WTC11 (cell line): ENCODE results near the gene FMNL2. TPM values are rescaled to one million over a fixed set of nuclear protein-coding genes. Genes with fewer than 3 reads are reported as not detected.

Experiments
- ATAC-seq: fragments of 200-7000 bp; cut with Tn5 transposase; 2 replicates; pipeline ENCODE4 v1.10.0; 2021; ENCODE audit warnings: mild to moderate bottlenecking, moderate library complexity
- CTCF ChIA-PET: fragments of 300-600 bp; sonication (Branson Sonifier 250); formaldehyde crosslinking; loops from one replicate; lab custom pipeline; 2021; ENCODE audit warnings: antibody characterized with exemption; lab: Charles Lee
- POLR2A ChIA-PET: fragments of 350-600 bp; sonication (Branson Sonifier 250); formaldehyde crosslinking; loops from one replicate; lab custom pipeline; 2021; ENCODE audit warnings: antibody characterized with exemption; lab: Charles Lee
- DNase-seq: peaks from one replicate; pipeline ENCODE4 v3.0.0; 2021; ENCODE audit warnings: low spot score
- H3K27ac Mint-ChIP-seq: 2 replicates; pipeline ENCODE4 v1.8.0; 2021; ENCODE audit warnings: mixed read lengths
- H3K27me3 Mint-ChIP-seq: 2 replicates; pipeline ENCODE4 v1.8.0; 2021; ENCODE audit warnings: low read depth, mild to moderate bottlenecking, moderate library complexity, mixed read lengths
- H3K36me3 Mint-ChIP-seq: 2 replicates; pipeline ENCODE4 v1.8.0; 2021; ENCODE audit warnings: mixed read lengths
- H3K4me1 Mint-ChIP-seq: 2 replicates; pipeline ENCODE4 v1.8.0; 2022; ENCODE audit warnings: mixed read lengths
- H3K4me3 Mint-ChIP-seq: 2 replicates; pipeline ENCODE4 v1.8.0; 2021; ENCODE audit warnings: mild to moderate bottlenecking, moderate library complexity, mixed read lengths
- H3K9me3 Mint-ChIP-seq: 2 replicates; pipeline ENCODE4 v1.8.0; 2021; ENCODE audit warnings: mixed read lengths
- ATF1 ChIP-seq: sonication (generic); formaldehyde crosslinking; IDR thresholded peaks from 2 replicates; pipeline ENCODE4 v1.8.1; 2023; ENCODE audit warnings: mild to moderate bottlenecking, moderate library complexity, missing genetic modification reagents
- CREB1 ChIP-seq: sonication (generic); formaldehyde crosslinking; IDR thresholded peaks from 2 replicates; pipeline ENCODE4 v1.8.0; 2023; ENCODE audit warnings: mild to moderate bottlenecking, missing genetic modification reagents
- CREM ChIP-seq: sonication (generic); formaldehyde crosslinking; IDR thresholded peaks from 2 replicates; pipeline ENCODE4 v1.8.1; 2022; ENCODE audit warnings: mild to moderate bottlenecking, missing genetic modification reagents, moderate library complexity
- GABPB1 ChIP-seq: sonication (generic); formaldehyde crosslinking; IDR thresholded peaks from 2 replicates; pipeline ENCODE4 v1.8.1; 2023; ENCODE audit warnings: mild to moderate bottlenecking, missing genetic modification reagents
- IRF1 ChIP-seq: sonication (generic); formaldehyde crosslinking; IDR thresholded peaks from 2 replicates; pipeline ENCODE4 v1.8.0; 2023; ENCODE audit warnings: missing genetic modification reagents
- IRF2 ChIP-seq: sonication (generic); formaldehyde crosslinking; IDR thresholded peaks from 2 replicates; pipeline ENCODE4 v1.8.0; 2022; ENCODE audit warnings: low read depth, missing genetic modification reagents, borderline replicate concordance
- NFE2L1 ChIP-seq: sonication (generic); formaldehyde crosslinking; IDR thresholded peaks from 2 replicates; pipeline ENCODE4 v1.8.1; 2023; ENCODE audit warnings: missing genetic modification reagents
- NR1H2 ChIP-seq: sonication (generic); formaldehyde crosslinking; IDR thresholded peaks from 2 replicates; pipeline ENCODE4 v1.9.0; 2021; ENCODE audit warnings: mild to moderate bottlenecking, moderate library complexity, missing genetic modification reagents
- RORB ChIP-seq: fragments of 250-450 bp; sonication (Bioruptor Pico); IDR thresholded peaks from 2 replicates; pipeline ENCODE4 v1.9.0; 2021; ENCODE audit warnings: mild to moderate bottlenecking
- SMAD3 ChIP-seq: sonication (generic); formaldehyde crosslinking; IDR thresholded peaks from 2 replicates; pipeline ENCODE4 v1.8.0; 2022; ENCODE audit warnings: missing genetic modification reagents, mild to moderate bottlenecking, borderline replicate concordance
- TCF7 ChIP-seq: sonication (generic); formaldehyde crosslinking; IDR thresholded peaks from 2 replicates; pipeline ENCODE4 v1.8.0; 2022; ENCODE audit warnings: mild to moderate bottlenecking, low read depth, missing genetic modification reagents, moderate library complexity
- TEAD1 ChIP-seq: sonication (generic); formaldehyde crosslinking; IDR thresholded peaks from 2 replicates; pipeline ENCODE4 v1.8.0; 2022; ENCODE audit warnings: mild to moderate bottlenecking, missing genetic modification reagents
- TEAD4 ChIP-seq: sonication (generic); formaldehyde crosslinking; IDR thresholded peaks from 2 replicates; pipeline ENCODE4 v1.8.0; 2022; ENCODE audit warnings: mild to moderate bottlenecking, missing genetic modification reagents
- TP53 ChIP-seq: sonication (generic); formaldehyde crosslinking; IDR thresholded peaks from 2 replicates; pipeline ENCODE4 v1.8.1; 2023; ENCODE audit warnings: mild to moderate bottlenecking, missing genetic modification reagents
- ZNF121 ChIP-seq: sonication (generic); formaldehyde crosslinking; IDR thresholded peaks from 2 replicates; pipeline ENCODE4 v1.8.0; 2023; ENCODE audit warnings: missing genetic modification reagents
- ZNF138 ChIP-seq: sonication (generic); formaldehyde crosslinking; conservative IDR thresholded peaks from 2 replicates; pipeline ENCODE4 v1.8.1; 2022; ENCODE audit warnings: mild to moderate bottlenecking, moderate library complexity, missing genetic modification reagents
- ZNF232 ChIP-seq: sonication (generic); formaldehyde crosslinking; IDR thresholded peaks from 2 replicates; pipeline ENCODE4 v1.8.0; 2022; ENCODE audit warnings: mild to moderate bottlenecking, missing genetic modification reagents
- ZNF416 ChIP-seq: fragments of 250-450 bp; sonication (Bioruptor Pico); IDR thresholded peaks from 2 replicates; pipeline ENCODE4 v1.9.0; 2021; ENCODE audit warnings: mild to moderate bottlenecking, inconsistent platforms
- ZNF671 ChIP-seq: fragments of 250-450 bp; sonication (Bioruptor Pico); IDR thresholded peaks from 2 replicates; pipeline ENCODE4 v1.8.0; 2021; ENCODE audit warnings: mild to moderate bottlenecking
- total RNA-seq: library from RNA; stranded (reverse); gene quantifications from 3 replicates; pipeline ENCODE4 v1.2.3, GENCODE V29; 2021
- TF ChIP-seq, protein P1 (sequence below): fragments of 250-450 bp; sonication (Bioruptor Pico); IDR thresholded peaks from 2 replicates; pipeline ENCODE4 v2.1.2; 2022; ENCODE audit warnings: mild to moderate bottlenecking, moderate library complexity
- TF ChIP-seq, protein P2 (sequence below): sonication (generic); formaldehyde crosslinking; IDR thresholded peaks from 2 replicates; pipeline ENCODE4 v1.8.0; 2022; ENCODE audit warnings: mild to moderate bottlenecking, missing genetic modification reagents
- TF ChIP-seq, protein P3 (sequence below): sonication (generic); formaldehyde crosslinking; IDR thresholded peaks from 2 replicates; pipeline ENCODE4 v1.8.0; 2023; ENCODE audit warnings: mild to moderate bottlenecking, missing genetic modification reagents
- TF ChIP-seq, protein P4 (sequence below): fragments of 250-450 bp; sonication (Bioruptor Pico); IDR thresholded peaks from 2 replicates; pipeline ENCODE4 v1.8.0; 2021; ENCODE audit warnings: mild to moderate bottlenecking
- TF ChIP-seq, protein P5 (sequence below): fragments of 250-450 bp; sonication (Bioruptor Pico); IDR thresholded peaks from 2 replicates; pipeline ENCODE4 v1.9.0; 2021; ENCODE audit warnings: mild to moderate bottlenecking

Gene FMNL2
- total RNA-seq, 1 experiment from 2014 or later = 43.0 TPM

- Mint-ChIP-seq H3K4me1 (peaks cover 85% of the 10 kb centered on the region), H3K27ac (no peak overlapping the region; the same call in 1 of the 2 replicates), H3K36me3 (no peaks in the 10 kb centered on the region)
These were observed 73.3 kb downstream of the FMNL2 start for GRCh38 chr2:152408254-152408653.

DNA sequence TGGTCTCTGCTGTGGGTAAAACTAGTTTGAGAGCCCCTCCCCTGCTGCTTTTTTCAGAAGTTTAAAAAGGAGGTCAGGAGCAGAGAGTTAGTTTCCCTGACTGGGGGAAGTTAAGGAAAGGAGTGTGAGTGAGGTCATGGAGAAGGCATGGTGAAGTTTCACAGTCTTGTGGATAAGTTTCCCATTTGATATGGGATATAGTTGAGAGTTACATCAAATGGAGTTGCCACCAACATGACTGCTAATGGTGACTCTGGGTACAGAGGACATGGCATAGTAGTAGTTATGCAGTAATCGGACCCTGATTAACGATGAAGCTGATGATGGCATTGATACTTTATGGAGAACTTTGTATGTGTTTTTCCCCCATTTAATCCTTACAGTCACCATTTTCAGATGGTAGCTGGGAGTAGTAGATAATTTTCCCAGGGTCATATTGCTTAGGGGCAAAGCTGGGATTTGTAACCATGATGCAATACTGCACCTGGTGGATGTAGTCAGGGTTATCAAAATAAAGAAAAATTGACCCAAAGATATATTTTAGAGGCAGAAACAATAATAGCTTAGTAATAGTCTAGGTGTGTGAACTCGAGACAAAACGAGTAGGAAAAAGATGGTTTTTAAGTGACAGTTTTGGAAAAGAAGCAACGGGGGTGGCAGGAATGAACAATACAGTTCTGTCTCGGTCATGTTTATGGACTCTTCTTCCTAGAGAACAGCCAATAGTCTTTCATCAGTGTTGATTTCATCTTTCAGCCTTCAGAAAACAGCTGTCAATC, 74.6 kb downstream of the FMNL2 start:
- Mint-ChIP-seq H3K36me3 (no peaks in the 10 kb centered on the region), H3K4me1 (peaks cover 87% of the 10 kb centered on the region), H3K4me3 (no peak overlapping the region), H3K27ac (no peak overlapping the region), H3K27me3 (no peaks in the 10 kb centered on the region), H3K9me3 (no peaks in the 10 kb centered on the region)
- TF ChIP-seq GABPB1 (CRISPR knock-in tag) (peak; percentile 90), ATF1 (CRISPR knock-in tag) (no peak)
- TF ChIP-seq, protein P1, sequence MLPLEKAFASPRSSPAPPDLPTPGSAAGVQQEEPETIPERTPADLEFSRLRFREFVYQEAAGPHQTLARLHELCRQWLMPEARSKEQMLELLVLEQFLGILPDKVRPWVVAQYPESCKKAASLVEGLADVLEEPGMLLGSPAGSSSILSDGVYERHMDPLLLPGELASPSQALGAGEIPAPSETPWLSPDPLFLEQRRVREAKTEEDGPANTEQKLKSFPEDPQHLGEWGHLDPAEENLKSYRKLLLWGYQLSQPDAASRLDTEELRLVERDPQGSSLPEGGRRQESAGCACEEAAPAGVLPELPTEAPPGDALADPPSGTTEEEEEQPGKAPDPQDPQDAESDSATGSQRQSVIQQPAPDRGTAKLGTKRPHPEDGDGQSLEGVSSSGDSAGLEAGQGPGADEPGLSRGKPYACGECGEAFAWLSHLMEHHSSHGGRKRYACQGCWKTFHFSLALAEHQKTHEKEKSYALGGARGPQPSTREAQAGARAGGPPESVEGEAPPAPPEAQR (CRISPR knock-in tag) = no peak
- ATAC-seq (no peak), DNase-seq (no peak)
- POLR2A ChIA-PET = interaction anchor here (1.0 kb wide), 1 partner anchor 14 kb away, joined by 3 read pairs; no protein-coding TSS in a partner anchor
- CTCF ChIA-PET = no interaction called here

More at GRCh38 chr2:152408254-152408653, 73.3 kb downstream of the FMNL2 start:
- Mint-ChIP-seq H3K9me3 (no peaks in the 10 kb centered on the region), H3K4me3 (no peak overlapping the region), H3K27me3 (no peaks in the 10 kb centered on the region)
- CTCF ChIA-PET = interaction anchor here (1.7 kb wide), 1 partner anchor 12 kb away, joined by 5 read pairs; no protein-coding TSS in a partner anchor
- TF ChIP-seq ZNF671 (CRISPR knock-in tag) = no peak
- TF ChIP-seq ATF1 (CRISPR knock-in tag) = no peak
- TF ChIP-seq ZNF138 (CRISPR knock-in tag) = no peak
- no peak for TF ChIP-seq ZNF416 (CRISPR knock-in tag)
- no peak for TF ChIP-seq TEAD4 (CRISPR knock-in tag)
- TF ChIP-seq ZNF121 = no peak
- TF ChIP-seq CREM (CRISPR knock-in tag) = no peak
- TF ChIP-seq IRF2 = no peak
- no peak for TF ChIP-seq TCF7 (CRISPR knock-in tag)
- TF ChIP-seq, protein P2, sequence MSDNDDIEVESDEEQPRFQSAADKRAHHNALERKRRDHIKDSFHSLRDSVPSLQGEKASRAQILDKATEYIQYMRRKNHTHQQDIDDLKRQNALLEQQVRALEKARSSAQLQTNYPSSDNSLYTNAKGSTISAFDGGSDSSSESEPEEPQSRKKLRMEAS (CRISPR knock-in tag) = no peak
- TF ChIP-seq, protein P3, sequence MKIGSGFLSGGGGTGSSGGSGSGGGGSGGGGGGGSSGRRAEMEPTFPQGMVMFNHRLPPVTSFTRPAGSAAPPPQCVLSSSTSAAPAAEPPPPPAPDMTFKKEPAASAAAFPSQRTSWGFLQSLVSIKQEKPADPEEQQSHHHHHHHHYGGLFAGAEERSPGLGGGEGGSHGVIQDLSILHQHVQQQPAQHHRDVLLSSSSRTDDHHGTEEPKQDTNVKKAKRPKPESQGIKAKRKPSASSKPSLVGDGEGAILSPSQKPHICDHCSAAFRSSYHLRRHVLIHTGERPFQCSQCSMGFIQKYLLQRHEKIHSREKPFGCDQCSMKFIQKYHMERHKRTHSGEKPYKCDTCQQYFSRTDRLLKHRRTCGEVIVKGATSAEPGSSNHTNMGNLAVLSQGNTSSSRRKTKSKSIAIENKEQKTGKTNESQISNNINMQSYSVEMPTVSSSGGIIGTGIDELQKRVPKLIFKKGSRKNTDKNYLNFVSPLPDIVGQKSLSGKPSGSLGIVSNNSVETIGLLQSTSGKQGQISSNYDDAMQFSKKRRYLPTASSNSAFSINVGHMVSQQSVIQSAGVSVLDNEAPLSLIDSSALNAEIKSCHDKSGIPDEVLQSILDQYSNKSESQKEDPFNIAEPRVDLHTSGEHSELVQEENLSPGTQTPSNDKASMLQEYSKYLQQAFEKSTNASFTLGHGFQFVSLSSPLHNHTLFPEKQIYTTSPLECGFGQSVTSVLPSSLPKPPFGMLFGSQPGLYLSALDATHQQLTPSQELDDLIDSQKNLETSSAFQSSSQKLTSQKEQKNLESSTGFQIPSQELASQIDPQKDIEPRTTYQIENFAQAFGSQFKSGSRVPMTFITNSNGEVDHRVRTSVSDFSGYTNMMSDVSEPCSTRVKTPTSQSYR (CRISPR knock-in tag) = no peak
- TF ChIP-seq TP53 = no peak
- TF ChIP-seq, protein P1 (CRISPR knock-in tag) = no peak
- POLR2A ChIA-PET = no interaction called here
- ATAC-seq = no peak
- no peak for DNase-seq

- H3K27ac Mint-ChIP-seq = no peak overlapping the region
- DNase-seq (no peak), ATAC-seq (no peak)
- no peaks in the 10 kb centered on the region for H3K27me3 Mint-ChIP-seq
- no peaks in the 10 kb centered on the region for H3K9me3 Mint-ChIP-seq
- H3K4me1 Mint-ChIP-seq = peaks cover 82% of the 10 kb centered on the region
- CTCF ChIA-PET = no interaction called here
- POLR2A ChIA-PET = interaction anchor here (1.0 kb wide), 1 partner anchor 13 kb away, joined by 3 read pairs; no protein-coding TSS in a partner anchor
- no peak overlapping the region for H3K4me3 Mint-ChIP-seq
- no peaks in the 10 kb centered on the region for H3K36me3 Mint-ChIP-seq
- no peak for TF ChIP-seq NFE2L1 (CRISPR knock-in tag)
- TF ChIP-seq TEAD1 (CRISPR knock-in tag) = no peak
- TF ChIP-seq IRF1 (CRISPR knock-in tag) = no peak
- TF ChIP-seq NR1H2 = no peak
- no peak for TF ChIP-seq SMAD3
- no peak for TF ChIP-seq RORB (CRISPR knock-in tag)
- TF ChIP-seq, protein P4, sequence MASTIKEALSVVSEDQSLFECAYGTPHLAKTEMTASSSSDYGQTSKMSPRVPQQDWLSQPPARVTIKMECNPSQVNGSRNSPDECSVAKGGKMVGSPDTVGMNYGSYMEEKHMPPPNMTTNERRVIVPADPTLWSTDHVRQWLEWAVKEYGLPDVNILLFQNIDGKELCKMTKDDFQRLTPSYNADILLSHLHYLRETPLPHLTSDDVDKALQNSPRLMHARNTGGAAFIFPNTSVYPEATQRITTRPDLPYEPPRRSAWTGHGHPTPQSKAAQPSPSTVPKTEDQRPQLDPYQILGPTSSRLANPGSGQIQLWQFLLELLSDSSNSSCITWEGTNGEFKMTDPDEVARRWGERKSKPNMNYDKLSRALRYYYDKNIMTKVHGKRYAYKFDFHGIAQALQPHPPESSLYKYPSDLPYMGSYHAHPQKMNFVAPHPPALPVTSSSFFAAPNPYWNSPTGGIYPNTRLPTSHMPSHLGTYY (CRISPR knock-in tag) = no peak
- TF ChIP-seq, protein P5, sequence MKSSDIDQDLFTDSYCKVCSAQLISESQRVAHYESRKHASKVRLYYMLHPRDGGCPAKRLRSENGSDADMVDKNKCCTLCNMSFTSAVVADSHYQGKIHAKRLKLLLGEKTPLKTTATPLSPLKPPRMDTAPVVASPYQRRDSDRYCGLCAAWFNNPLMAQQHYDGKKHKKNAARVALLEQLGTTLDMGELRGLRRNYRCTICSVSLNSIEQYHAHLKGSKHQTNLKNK (CRISPR knock-in tag) = no peak
- no peak for TF ChIP-seq CREM (CRISPR knock-in tag)
- no peak for TF ChIP-seq ZNF232 (CRISPR knock-in tag)
- TF ChIP-seq CREB1 (CRISPR knock-in tag) = no peak
These were observed 75.2 kb downstream of the FMNL2 start for GRCh38 chr2:152410165-152410597.
